LNCaP clone FGC (cell line): ENCODE data around the gene ALG1L2.
"Not testable (repeated sequence)": the region's sequence is repeated elsewhere in the genome, so short reads cannot be mapped to it uniquely, and the experiment has no call there.

Experiments
- DNase-seq: peaks from one replicate; pipeline ENCODE4 v3.0.0-alpha.2; 2011; ENCODE audit warnings: low read depth
- H3K4me3 ChIP-seq: 2 replicates; pipeline ENCODE4 v1.5.1; 2011; ENCODE audit warnings: mild to moderate bottlenecking, low read depth, low read length, control low read depth
- CTCF ChIP-seq: IDR thresholded peaks from 2 replicates; pipeline ENCODE4 v1.5.1; 2012; ENCODE audit warnings: mild to moderate bottlenecking; ENCODE audit not compliant: control insufficient read depth, insufficient read depth; ENCODE audit errors: extremely low read depth

ALG1L2 gene

GRCh38 chr3:130073582-130073981, 8.0 kb upstream of the ALG1L2 start:
- H3K4me3 ChIP-seq = no peak overlapping the region
- no peak for TF ChIP-seq CTCF
- no peak for DNase-seq

- no peak for DNase-seq
- no peak for TF ChIP-seq CTCF
- no peak overlapping the region for H3K4me3 ChIP-seq
Measured at GRCh38 chr3:130077636-130078035, 4.0 kb upstream of the ALG1L2 start.

GRCh38 chr3:130083363-130084090, 1.9 kb downstream of the ALG1L2 start:
- not testable (repeated sequence) for DNase-seq, H3K4me3 ChIP-seq

GRCh38 chr3:130084436-130084980, 2.9 kb downstream of the ALG1L2 start:
- TF ChIP-seq CTCF = no peak
- no peak for DNase-seq
- no peak overlapping the region for H3K4me3 ChIP-seq

- no peak for DNase-seq
Measured at GRCh38 chr3:130085881-130086280, 4.2 kb downstream of the ALG1L2 start.

GRCh38 chr3:130086628-130087027, 5.0 kb downstream of the ALG1L2 start:
- H3K4me3 ChIP-seq, DNase-seq: not testable (repeated sequence)

More at GRCh38 chr3:130085881-130086280, 4.2 kb downstream of the ALG1L2 start:
- no peak for TF ChIP-seq CTCF
- H3K4me3 ChIP-seq = no peak overlapping the region

GRCh38 chr3:130088061-130088460, 6.4 kb downstream of the ALG1L2 start:
- H3K4me3 ChIP-seq = no peak overlapping the region
- DNase-seq = no peak
- TF ChIP-seq CTCF = no peak

- not testable (repeated sequence) for H3K4me3 ChIP-seq, DNase-seq
Measured at GRCh38 chr3:130090681-130091080, 9.1 kb downstream of the ALG1L2 start.

GRCh38 chr3:130091958-130092357, 10.3 kb downstream of the ALG1L2 start:
- no peak for TF ChIP-seq CTCF
- no peak for DNase-seq
- H3K4me3 ChIP-seq = no peak overlapping the region
